ENCODE measurements around the gene EGFR. TPM values are rescaled to one million over a fixed set of nuclear protein-coding genes. Genes with fewer than 3 reads are reported as not detected.

The EGFR gene
- total RNA-seq, 1 donor from 2014 or later = 5.0 TPM

DNA sequence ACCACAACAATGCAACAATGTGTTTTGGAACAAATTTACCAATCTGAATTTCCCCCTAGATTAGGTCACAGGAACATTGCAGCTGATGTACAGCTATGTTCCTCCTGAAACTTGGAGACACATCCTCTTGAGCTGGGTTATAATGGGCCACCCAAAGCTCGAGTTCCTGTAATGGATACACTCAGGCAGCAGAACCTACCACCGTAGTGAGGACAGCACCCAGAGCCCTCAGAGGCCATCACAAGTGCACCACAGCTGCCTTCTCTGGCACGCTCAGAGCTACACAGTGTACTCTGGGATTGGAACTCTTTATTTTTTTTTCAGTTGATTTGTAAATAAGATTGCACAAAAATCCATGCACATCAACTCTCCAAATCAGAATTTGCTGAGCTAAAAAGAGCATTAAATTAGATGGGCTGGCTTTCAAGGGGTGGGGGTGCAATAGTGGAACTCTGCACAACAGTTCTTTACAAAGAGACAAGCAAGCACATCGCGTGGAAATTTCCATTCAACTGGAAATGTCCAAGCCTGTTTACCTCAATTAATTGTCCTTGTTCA is 56.7 kb downstream of the EGFR start:
- H3K27me3 Mint-ChIP-seq (ENCODE audit: unreplicated experiment) = peaks cover 4% of the 10 kb centered on the region
- no peak overlapping the region for H3K27ac Mint-ChIP-seq (ENCODE audit: unreplicated experiment)
- H3K36me3 Mint-ChIP-seq (ENCODE audit: low read depth, unreplicated experiment) = no peaks in the 10 kb centered on the region
- H3K4me3 Mint-ChIP-seq (ENCODE audit: unreplicated experiment) = no peak overlapping the region
- H3K9me3 Mint-ChIP-seq (ENCODE audit: unreplicated experiment) = no peaks in the 10 kb centered on the region
- H3K4me1 Mint-ChIP-seq (ENCODE audit: unreplicated experiment) = peaks cover 6% of the 10 kb centered on the region
- no peak for TF ChIP-seq CTCF (IDR thresholded peaks at IDR 0.05; ENCODE audit: unreplicated experiment)
- no peak for DNase-seq (ENCODE audit: low spot score)

GRCh38 chr7:55077561-55078410 is 59.0 kb downstream of the EGFR start:
- Mint-ChIP-seq H3K4me1 (ENCODE audit: unreplicated experiment) (peaks cover 6% of the 10 kb centered on the region), H3K4me3 (ENCODE audit: unreplicated experiment) (no peak overlapping the region), H3K27ac (ENCODE audit: unreplicated experiment) (no peak overlapping the region), H3K9me3 (ENCODE audit: unreplicated experiment) (no peaks in the 10 kb centered on the region), H3K36me3 (ENCODE audit: low read depth, unreplicated experiment) (no peaks in the 10 kb centered on the region), H3K27me3 (ENCODE audit: unreplicated experiment) (peaks cover 5% of the 10 kb centered on the region)
- TF ChIP-seq CTCF (IDR thresholded peaks at IDR 0.05; ENCODE audit: unreplicated experiment) = no peak
- no peak for DNase-seq (ENCODE audit: low spot score)

- DNase-seq (ENCODE audit: low spot score) = no peak
- H3K4me3 Mint-ChIP-seq (ENCODE audit: unreplicated experiment) = no peak overlapping the region
- H3K27me3 Mint-ChIP-seq (ENCODE audit: unreplicated experiment) = peaks cover 8% of the 10 kb centered on the region
- H3K9me3 Mint-ChIP-seq (ENCODE audit: unreplicated experiment) = no peaks in the 10 kb centered on the region
- no peak overlapping the region for H3K27ac Mint-ChIP-seq (ENCODE audit: unreplicated experiment)
- H3K36me3 Mint-ChIP-seq (ENCODE audit: low read depth, unreplicated experiment) = no peaks in the 10 kb centered on the region
- TF ChIP-seq CTCF (IDR thresholded peaks at IDR 0.05; ENCODE audit: unreplicated experiment) = no peak
- peaks cover 6% of the 10 kb centered on the region for H3K4me1 Mint-ChIP-seq (ENCODE audit: unreplicated experiment)
These were observed 59.9 kb downstream of the EGFR start for GRCh38 chr7:55078465-55079372.

DNA sequence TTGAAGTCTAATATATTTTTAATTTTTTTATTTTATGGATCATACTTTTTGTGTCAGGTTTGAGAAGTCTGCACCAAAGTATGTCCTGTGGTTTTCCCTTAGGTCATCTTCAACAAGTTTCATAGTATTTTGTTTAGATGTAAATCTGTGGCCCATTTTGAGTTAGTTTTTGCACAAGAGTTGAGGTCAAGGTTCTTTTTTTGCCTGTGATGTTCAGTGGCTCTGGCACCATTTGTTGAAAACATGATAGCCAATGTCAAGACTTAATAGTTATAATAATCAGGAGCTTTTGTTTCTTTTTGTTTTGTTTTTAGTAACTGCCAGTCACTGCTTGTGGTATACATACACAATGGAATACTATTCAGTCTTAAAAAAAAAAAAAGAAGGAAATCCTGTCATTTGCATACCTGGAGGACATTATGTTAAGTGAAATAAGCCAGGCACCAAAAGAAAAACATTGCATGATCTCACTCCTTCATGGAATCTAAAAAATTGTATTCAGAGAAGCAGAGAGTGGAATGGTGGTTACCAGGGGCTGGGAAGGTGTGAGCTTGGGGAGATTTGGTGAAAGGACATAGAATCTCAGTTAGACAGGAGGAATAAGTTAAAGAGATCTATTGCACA is 61.3 kb downstream of the EGFR start:
- H3K4me3 Mint-ChIP-seq (ENCODE audit: unreplicated experiment) = no peak overlapping the region
- H3K27me3 Mint-ChIP-seq (ENCODE audit: unreplicated experiment) = peaks cover 9% of the 10 kb centered on the region
- H3K4me1 Mint-ChIP-seq (ENCODE audit: unreplicated experiment) = peaks cover 6% of the 10 kb centered on the region
- DNase-seq (ENCODE audit: low spot score) = no peak
- H3K27ac Mint-ChIP-seq (ENCODE audit: unreplicated experiment) = no peak overlapping the region
- H3K36me3 Mint-ChIP-seq (ENCODE audit: low read depth, unreplicated experiment) = no peaks in the 10 kb centered on the region
- H3K9me3 Mint-ChIP-seq (ENCODE audit: unreplicated experiment) = no peaks in the 10 kb centered on the region
- TF ChIP-seq CTCF (IDR thresholded peaks at IDR 0.05; ENCODE audit: unreplicated experiment) = no peak
